GM12878 (cell line): Measurements from ENCODE around the gene NELL1. TPM values are rescaled to one million over a fixed set of nuclear protein-coding genes. Genes with fewer than 3 reads are reported as not detected.

Source experiments
- ATAC-seq: fragments of 200-7000 bp; cut with Tn5 transposase; 3 replicates; pipeline ENCODE4 v1.9.1; 2020; ENCODE audit warnings: mild to moderate bottlenecking, moderate library complexity
- BruUV-seq: library from RNA; stranded (reverse); fragments of 400-500 nt; replicated peaks from 2 replicates; lab custom pipeline; 2021; lab: Mats Ljungman, UMichigan
- CTCF ChIA-PET: fragments of 300-600 bp; sonication (Branson Sonifier 250); formaldehyde crosslinking; extraction: SDS; loops from one replicate; lab custom pipeline; 2021; ENCODE audit warnings: inconsistent platforms; lab: Yijun Ruan, JAX
- POLR2A ChIA-PET: fragments of 350-600 bp; formaldehyde crosslinking; extraction: SDS; loops from one replicate; lab custom pipeline; 2021; ENCODE audit warnings: inconsistent platforms; lab: Charles Lee
- RAD21 ChIA-PET: fragments of 300-600 bp; sonication (Branson Sonifier 250); formaldehyde crosslinking; loops from one replicate; lab custom pipeline; 2023; ENCODE audit warnings: antibody characterized with exemption; ENCODE audit not compliant: unreplicated experiment; lab: Charles Lee
- SMC1A ChIA-PET: fragments of 300-600 bp; sonication (Branson Sonifier 250); formaldehyde crosslinking; loops from one replicate; lab custom pipeline; 2023; ENCODE audit not compliant: unreplicated experiment, uncharacterized antibody; lab: Charles Lee
- DNase-seq: peaks from one replicate; pipeline ENCODE4 v3.0.0-alpha.2; 2011; ENCODE audit warnings: low read depth, low spot score
- FAIRE-seq: peaks from 3 replicates; lab custom pipeline; 2011; peaks lifted over from hg19 to GRCh38; lab: Jason Lieb, UNC
- H2AFZ ChIP-seq: 2 replicates; pipeline ENCODE4 v1.6.0; 2011; ENCODE audit warnings: low read depth, low read length, control low read depth; ENCODE audit not compliant: control insufficient read depth
- H3K27ac ChIP-seq: 2 replicates; pipeline ENCODE4 v1.5.1; 2011; ENCODE audit warnings: control low read depth; ENCODE audit not compliant: control insufficient read depth, insufficient read depth
- H3K27me3 ChIP-seq, 2 experiments: replicated peaks in 1 of 2; 2 replicates each; pipeline versions ENCODE4 v1.6.0 to v1.6.1; 2011; ENCODE audit warnings: low read length in 1 of 2; ENCODE audit not compliant: control insufficient read depth in 2 of 2, insufficient read depth in 2 of 2
- H3K36me3 ChIP-seq, 2 experiments: 2 replicates each; pipeline ENCODE4 v1.5.1; 2011; ENCODE audit warnings: low read length in 1 of 2; ENCODE audit not compliant: control insufficient read depth in 2 of 2, insufficient read depth in 2 of 2
- H3K4me1 ChIP-seq: 2 replicates; pipeline ENCODE4 v1.6.1; 2011; ENCODE audit warnings: mild to moderate bottlenecking, low read length, moderate library complexity, mixed read lengths; ENCODE audit not compliant: control insufficient read depth, insufficient read depth
- H3K4me2 ChIP-seq: 2 replicates; pipeline ENCODE4 v1.6.0; 2011; ENCODE audit warnings: control low read depth; ENCODE audit not compliant: control insufficient read depth, insufficient read depth
- H3K4me3 ChIP-seq: fragments of 200-600 bp; sonication (generic); 2 replicates; pipeline ENCODE4 v1.5.1; 2016
- H3K79me2 ChIP-seq: 2 replicates; pipeline ENCODE4 v1.6.0; 2011; ENCODE audit warnings: low read length; ENCODE audit not compliant: control insufficient read depth, insufficient read depth
- H3K9ac ChIP-seq: 2 replicates; pipeline ENCODE4 v1.8.0; 2011; ENCODE audit warnings: low read length, control low read depth, mixed read lengths; ENCODE audit not compliant: control insufficient read depth, insufficient read depth
- H3K9me3 ChIP-seq: replicated peaks from 3 replicates; pipeline ENCODE4 v1.5.1; 2011; ENCODE audit warnings: mild to moderate bottlenecking, low read length; ENCODE audit not compliant: control insufficient read depth, insufficient read depth
- H4K20me1 ChIP-seq: 2 replicates; pipeline ENCODE4 v1.6.0; 2011; ENCODE audit not compliant: control insufficient read depth, insufficient read depth
- CTCF ChIP-seq, 3 experiments: IDR thresholded peaks in 2 of 3; conservative IDR thresholded peaks in 1 of 3; 2 replicates each; pipeline ENCODE4 v1.5.1; 2011; ENCODE audit warnings: low read depth in 3 of 3, low read length in 3 of 3, mild to moderate bottlenecking in 3 of 3, control low read depth in 2 of 3, moderate library complexity in 2 of 3, inconsistent platforms in 1 of 3, mixed read lengths in 1 of 3; ENCODE audit not compliant: control insufficient read depth in 2 of 3, insufficient read depth in 1 of 3; ENCODE audit errors: extremely low read depth in 1 of 3
- NFIC ChIP-seq: IDR thresholded peaks from 2 replicates; pipeline ENCODE4 v1.6.1; 2012; ENCODE audit warnings: low read depth, mild to moderate bottlenecking, inconsistent platforms, low read length, moderate library complexity
- NR2C1 ChIP-seq: fragments of 450-650 bp; IDR thresholded peaks from 2 replicates; pipeline ENCODE4 v1.6.1; 2017; ENCODE audit warnings: antibody characterized with exemption, mild to moderate bottlenecking, moderate library complexity
- RAD21 ChIP-seq: IDR thresholded peaks from 2 replicates; pipeline ENCODE4 v1.6.1; 2011; ENCODE audit warnings: mild to moderate bottlenecking, low read depth, low read length, moderate library complexity; ENCODE audit not compliant: insufficient read depth
- RB1 ChIP-seq: fragments of 450-650 bp; formaldehyde crosslinking; IDR thresholded peaks from 2 replicates; pipeline ENCODE4 v1.6.1; 2017; ENCODE audit warnings: mild to moderate bottlenecking, borderline replicate concordance
- ZNF384 ChIP-seq: IDR thresholded peaks from 2 replicates; pipeline ENCODE4 v1.6.1; 2012; ENCODE audit warnings: low read depth, mild to moderate bottlenecking, low read length, improper control_type of control experiment, borderline replicate concordance
- WGBS: methylation state at CpG from one replicate; pipeline ENCODE4 v1.1.6; 2016; ENCODE audit warnings: low lambda C conversion rate; ENCODE audit not compliant: insufficient replicate concordance, insufficient coverage; ENCODE audit errors: missing lambda C conversion rate; 5-methylcytosine and 5-hydroxymethylcytosine counted together
- in situ Hi-C: fragments of 300-500 bp; cut with MboI; formaldehyde crosslinking; loops from 9 replicates; pipeline ENCODE4 v1.14.3; 2018; ENCODE audit warnings: mixed read lengths
- intact Hi-C: fragments of 100-400 bp; cut with micrococcal nuclease; formaldehyde crosslinking; loops from one replicate; pipeline ENCODE4 v1.14.2; 2022; ENCODE audit not compliant: unreplicated experiment
- polyA plus RNA-seq, 11 experiments: library from polyadenylated mRNA; depleted of rRNA in 4 of 11; unstranded in 6 of 11; stranded (reverse) in 5 of 11; fragments of >200 nt; fragmentation: Nextera tagmentation in 4 of 11; fragmentation: Illumina TruSeq in 1 of 11; extraction: Ambion mirVana in 4 of 11; extraction: Trizol in 1 of 11; gene quantifications; 1 replicate in 1 of 11; 2 replicates in 10 of 11; pipeline versions ENCODE4 v1.2.1 to v1.2.3, GENCODE V29; 2011 to 2016; ENCODE audit warnings: inconsistent platforms in 2 of 11, missing spikeins in 2 of 11, low read depth in 1 of 11
- total RNA-seq, 4 experiments: library from RNA; depleted of rRNA in 3 of 4; stranded (reverse); fragments of >200 nt in 3 of 4; fragmentation: Illumina TruSeq in 1 of 4; extraction: Trizol in 1 of 4; gene quantifications; 2 replicates each; pipeline versions ENCODE4 v1.2.1 to v1.2.3, GENCODE V29; 2013 to 2021
- TF ChIP-seq, protein P1 (sequence below): fragments of 450-650 bp; IDR thresholded peaks from 2 replicates; pipeline ENCODE4 v1.6.1; 2017; ENCODE audit warnings: antibody characterized with exemption, mild to moderate bottlenecking, moderate library complexity

Gene NELL1
- total and polyA plus RNA-seq, 10 of the 15 experiments (the other 5 are each of a cell fraction or from before 2014, with no cell fraction given), result 0.02 to 0.12 TPM; not detected in 8

- CTCF ChIA-PET, result interaction anchor here (1.3 to 5.1 kb wide), 4 partner anchors 11 to 38 kb away, joined by 3 to 46 read pairs (median 4); no protein-coding TSS in a partner anchor
- H3K27me3 ChIP-seq, result peaks cover 8 to 13% of the 10 kb centered on the region in 2 experiments
- H3K9me3 ChIP-seq, result no peaks in the 10 kb centered on the region
- no peak overlapping the region for H3K4me2 ChIP-seq
- RAD21 ChIA-PET, result no interaction called here
- intact Hi-C loops, result loop anchor here (2.0 to 5.0 kb wide), 2 partner anchors 24 to 545 kb away; no protein-coding TSS in a partner anchor
- no peak overlapping the region for H2AFZ ChIP-seq
- ATAC-seq (peak; percentile 76), DNase-seq (no peak), FAIRE-seq (no peak)
- BruUV-seq, result no TSS peak
- 17% methylated on average over 2 of the region's 2 CpGs for WGBS
- H3K27ac ChIP-seq, result no peak overlapping the region
- in situ Hi-C loops, result no loop called here
- TF ChIP-seq, protein P1, sequence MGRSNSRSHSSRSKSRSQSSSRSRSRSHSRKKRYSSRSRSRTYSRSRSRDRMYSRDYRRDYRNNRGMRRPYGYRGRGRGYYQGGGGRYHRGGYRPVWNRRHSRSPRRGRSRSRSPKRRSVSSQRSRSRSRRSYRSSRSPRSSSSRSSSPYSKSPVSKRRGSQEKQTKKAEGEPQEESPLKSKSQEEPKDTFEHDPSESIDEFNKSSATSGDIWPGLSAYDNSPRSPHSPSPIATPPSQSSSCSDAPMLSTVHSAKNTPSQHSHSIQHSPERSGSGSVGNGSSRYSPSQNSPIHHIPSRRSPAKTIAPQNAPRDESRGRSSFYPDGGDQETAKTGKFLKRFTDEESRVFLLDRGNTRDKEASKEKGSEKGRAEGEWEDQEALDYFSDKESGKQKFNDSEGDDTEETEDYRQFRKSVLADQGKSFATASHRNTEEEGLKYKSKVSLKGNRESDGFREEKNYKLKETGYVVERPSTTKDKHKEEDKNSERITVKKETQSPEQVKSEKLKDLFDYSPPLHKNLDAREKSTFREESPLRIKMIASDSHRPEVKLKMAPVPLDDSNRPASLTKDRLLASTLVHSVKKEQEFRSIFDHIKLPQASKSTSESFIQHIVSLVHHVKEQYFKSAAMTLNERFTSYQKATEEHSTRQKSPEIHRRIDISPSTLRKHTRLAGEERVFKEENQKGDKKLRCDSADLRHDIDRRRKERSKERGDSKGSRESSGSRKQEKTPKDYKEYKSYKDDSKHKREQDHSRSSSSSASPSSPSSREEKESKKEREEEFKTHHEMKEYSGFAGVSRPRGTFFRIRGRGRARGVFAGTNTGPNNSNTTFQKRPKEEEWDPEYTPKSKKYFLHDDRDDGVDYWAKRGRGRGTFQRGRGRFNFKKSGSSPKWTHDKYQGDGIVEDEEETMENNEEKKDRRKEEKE, result no peak
- TF ChIP-seq NFIC (no peak), CTCF (IDR thresholded peaks at IDR 0.05 in 2 of 3, conservative IDR thresholded peaks at IDR 0.05 in 1 of 3; ENCODE audit: control insufficient read depth in 2 of 3, extremely low read depth in 1 of 3, insufficient read depth in 1 of 3, low read depth in 3 of 3, low read length in 3 of 3) (peak; percentile 31 to 48 (median 35); a peak in 4 of 6 replicates), RB1 (no peak), ZNF384 (peak; percentile 44; the same call in 1 of the 2 replicates), NR2C1 (no peak), RAD21 (0 out of 2 replicates have a peak, but pooled peaks have one; percentile 22)
- SMC1A ChIA-PET, result interaction anchor here (1.2 kb wide), 1 partner anchor 1458 kb away, joined by 3 read pairs; no protein-coding TSS in a partner anchor
- no peaks in the 10 kb centered on the region for H3K79me2 ChIP-seq
- H3K4me3 ChIP-seq, result no peak overlapping the region
- no peaks in the 10 kb centered on the region for H3K36me3 ChIP-seq
- H3K9ac ChIP-seq, result no peak overlapping the region
- no peaks in the 10 kb centered on the region for H4K20me1 ChIP-seq
- POLR2A ChIA-PET, result no interaction called here
- H3K4me1 ChIP-seq, result no peaks in the 10 kb centered on the region
Measured at GRCh38 chr11:20672575-20672974, 3.2 kb downstream of the NELL1 start.
